Iris pigment epithelial cell (primary cell): ENCODE results near the gene EPHB2.
A peak's percentile ranks its signal among the peaks of the same experiment; 100 is the strongest.

Experiments used
- DNase-seq: peaks from one replicate; pipeline ENCODE4 v3.0.0-alpha.2; 2011; ENCODE audit warnings: low read depth

EPHB2 gene

DNA sequence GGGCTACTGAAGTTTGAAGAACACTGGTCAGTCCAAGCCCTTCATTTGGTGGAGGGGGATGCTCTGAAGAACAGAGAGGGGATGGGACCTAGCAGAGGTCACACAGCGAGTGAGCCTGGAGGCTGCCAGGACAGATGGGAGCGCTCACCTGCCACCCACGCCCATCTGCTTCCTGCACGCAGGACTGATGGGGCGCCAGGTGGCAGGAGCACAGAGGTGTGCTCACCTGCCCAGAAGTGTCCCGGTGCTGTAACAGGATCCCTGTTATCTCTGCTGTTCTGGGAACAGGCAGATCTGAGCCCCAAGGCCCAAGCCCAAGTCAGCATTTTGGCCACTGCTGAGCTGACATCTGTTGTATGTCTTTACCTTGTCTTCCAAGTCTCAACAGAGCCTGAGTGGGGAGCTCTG, 40.5 kb downstream of the EPHB2 start:
- DNase-seq = no peak

DNA sequence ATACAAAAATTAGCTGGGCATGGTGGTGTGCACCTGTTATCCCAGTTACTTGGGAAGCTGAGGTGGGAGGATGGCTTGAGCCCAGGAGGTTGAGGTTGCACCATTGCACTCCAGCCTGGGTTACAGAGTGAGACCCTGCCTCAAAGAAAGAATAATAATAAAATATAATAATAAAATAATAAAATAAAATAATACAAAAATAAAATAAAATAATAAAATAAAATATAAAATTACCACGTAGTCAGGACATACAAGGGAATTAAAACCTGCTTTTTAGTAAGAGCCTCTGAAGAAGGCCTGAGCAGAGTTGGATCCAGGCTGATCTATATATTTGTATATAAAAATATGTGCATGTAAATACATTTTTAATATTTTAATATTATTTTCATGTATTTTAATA, 41.7 kb downstream of the EPHB2 start:
- DNase-seq = no peak

DNA sequence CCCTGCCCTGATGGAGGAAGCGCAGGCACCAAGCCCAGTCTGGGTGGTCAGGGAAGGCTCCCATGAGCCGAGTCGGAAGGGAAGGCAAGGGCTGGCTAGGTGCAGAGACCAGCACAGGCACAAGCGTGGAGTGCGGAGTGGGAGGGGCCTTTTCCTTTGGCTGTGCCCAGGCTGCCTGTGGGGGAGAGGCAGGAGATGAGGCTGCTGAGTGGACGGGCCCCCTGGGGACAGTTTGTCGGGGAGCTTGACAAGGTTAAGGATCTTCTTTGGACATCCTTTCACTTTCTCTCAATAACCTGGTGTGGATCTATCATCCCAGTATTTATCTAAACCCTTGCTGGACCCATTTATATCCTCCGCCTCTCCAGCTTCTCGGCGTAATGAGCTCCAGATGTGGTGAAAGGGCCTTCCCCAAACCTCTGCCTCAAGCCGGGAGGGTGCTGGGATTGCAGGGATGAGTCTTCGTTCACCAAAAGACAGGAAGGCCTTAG, 42.9 kb downstream of the EPHB2 start:
- peak; percentile 31 for DNase-seq

DNA sequence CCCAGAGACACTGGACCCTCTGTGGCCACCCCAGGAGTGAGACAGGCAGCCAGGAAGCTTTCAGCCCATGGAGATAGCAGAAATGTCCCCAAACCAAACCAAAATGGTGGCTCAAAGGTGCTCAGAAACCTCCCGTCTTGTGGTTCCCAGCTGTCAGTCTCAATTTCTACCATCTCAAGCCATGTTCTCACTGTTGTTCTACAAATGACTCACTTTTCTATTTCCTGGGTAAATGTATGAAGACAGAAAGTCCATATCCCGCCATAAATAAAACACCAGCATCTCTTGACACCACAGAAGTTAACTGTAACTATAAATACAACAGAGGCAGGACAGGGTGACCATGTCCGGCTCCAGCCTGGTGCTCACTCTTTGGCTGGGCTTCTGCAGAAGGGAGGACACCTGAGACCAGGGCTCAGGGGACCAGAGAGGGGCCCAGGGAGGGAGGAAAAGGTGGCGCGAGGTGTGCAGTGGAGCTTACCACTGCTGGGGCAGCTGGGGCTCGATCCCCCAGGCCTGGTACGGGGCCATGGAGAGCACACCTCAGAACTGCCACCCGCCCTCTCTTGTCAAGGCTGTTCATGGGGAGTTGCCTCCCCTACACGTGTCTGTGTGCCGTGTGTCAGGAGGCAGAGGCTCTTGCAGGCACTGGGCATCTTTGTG, 43.6 kb downstream of the EPHB2 start:
- DNase-seq = peak; percentile 57

DNA sequence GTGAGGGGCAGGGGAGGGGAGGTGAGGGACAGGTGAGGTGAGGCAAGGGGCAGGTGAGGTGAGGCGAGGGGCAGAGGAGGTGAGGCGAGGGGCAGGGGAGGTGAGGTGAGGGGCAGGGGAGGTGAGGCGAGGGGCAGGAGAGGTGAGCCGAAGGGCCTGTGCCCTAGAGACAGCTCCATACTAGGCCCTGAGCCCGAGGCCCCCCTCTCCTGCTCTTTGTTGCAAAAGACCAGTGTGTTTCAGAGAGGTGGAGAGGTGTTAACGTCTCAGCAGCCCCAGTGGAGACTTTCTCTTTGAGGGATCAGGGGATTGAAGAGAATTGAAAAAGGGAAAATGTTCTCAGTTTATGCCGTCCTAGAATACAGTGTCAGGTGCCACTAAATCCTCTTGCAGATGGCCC, 44.2 kb downstream of the EPHB2 start:
- no peak for DNase-seq

DNA sequence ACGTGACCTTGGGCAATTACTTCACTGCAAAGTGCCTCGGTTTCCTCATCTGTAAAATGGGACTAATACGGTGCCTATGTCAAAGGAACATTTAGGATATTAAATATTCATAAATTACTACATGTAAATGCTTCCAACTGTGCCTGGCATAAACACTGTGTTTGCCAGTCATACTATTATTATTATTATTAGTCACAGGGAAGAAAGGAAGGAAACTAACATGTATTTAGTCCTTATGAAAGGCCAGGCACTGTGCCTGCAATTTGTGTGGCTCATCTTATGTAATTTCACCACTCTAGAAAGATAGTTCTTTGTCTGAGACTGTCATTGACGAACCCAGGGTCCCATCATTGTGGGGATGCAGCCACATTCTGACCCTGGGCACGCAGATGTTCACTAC, 45.0 kb downstream of the EPHB2 start:
- no peak for DNase-seq

DNA sequence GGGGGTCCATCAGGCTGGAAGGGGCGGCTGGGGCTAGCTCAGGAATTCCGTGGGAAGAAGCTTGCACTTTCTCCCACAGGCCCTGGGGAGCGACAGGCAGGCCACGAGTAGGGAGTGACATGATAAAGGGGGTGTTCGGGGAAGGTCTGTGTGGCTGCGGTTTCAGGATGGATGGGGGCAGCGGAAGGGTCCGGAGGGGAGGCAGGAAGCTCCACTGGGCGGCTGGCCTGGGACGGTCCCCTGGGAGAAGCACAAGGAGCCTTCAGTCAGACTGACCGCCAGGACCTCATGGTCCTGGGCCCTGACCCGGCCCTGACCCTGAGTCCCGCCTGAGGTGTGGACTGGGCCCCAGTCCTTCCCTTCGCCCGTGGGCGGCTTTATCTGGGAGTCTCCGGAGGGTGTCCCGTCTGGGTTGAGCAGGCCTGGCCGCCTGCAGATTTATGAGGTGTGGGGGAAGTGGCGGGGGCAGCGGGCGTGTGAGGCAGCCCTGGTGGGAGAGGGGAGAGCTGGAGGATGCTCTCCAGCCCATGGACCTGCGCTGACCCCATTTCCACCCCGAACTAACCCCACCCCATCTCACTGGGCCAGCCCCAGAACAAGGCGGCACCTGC, 45.6 kb downstream of the EPHB2 start:
- no peak for DNase-seq

DNA sequence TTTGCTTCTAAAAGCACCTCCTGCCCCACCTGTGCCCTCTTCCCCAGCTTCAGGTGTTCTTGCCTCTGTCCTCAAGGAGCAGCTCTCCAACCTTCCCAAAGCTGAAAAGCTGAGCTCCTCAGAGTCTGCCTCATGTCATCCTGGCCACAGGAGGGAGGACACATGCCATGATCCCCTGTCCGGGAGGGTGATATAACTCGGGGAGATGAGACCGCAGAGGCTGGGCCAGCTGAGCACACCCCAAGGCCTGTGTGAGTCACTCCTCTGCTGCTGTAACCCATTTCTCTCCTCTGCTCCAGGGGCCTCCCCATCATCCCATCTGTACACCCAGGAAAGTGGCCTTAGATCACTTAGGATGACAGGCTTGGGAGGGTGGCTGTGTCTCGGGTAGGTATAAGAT, 49.8 kb downstream of the EPHB2 start:
- DNase-seq = peak; percentile 68

DNA sequence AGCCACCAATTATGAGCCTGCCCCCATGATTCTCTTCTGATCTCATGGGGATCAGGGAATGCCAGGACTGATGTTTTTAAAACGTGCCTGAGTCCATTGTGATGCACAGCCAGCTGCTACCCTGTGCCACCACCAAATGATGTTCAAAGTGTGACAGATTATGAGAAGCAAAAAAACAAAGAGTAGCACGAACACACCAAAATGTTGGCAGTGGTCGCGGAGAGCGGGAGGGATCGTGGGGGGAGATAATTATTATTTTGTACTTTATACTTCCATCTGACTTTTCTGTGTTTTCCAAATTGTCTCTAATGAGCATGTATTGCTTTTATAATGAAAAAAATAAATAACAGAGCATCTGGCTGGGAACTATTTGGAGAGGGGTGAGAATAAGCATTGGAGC, 50.5 kb downstream of the EPHB2 start:
- no peak for DNase-seq

DNA sequence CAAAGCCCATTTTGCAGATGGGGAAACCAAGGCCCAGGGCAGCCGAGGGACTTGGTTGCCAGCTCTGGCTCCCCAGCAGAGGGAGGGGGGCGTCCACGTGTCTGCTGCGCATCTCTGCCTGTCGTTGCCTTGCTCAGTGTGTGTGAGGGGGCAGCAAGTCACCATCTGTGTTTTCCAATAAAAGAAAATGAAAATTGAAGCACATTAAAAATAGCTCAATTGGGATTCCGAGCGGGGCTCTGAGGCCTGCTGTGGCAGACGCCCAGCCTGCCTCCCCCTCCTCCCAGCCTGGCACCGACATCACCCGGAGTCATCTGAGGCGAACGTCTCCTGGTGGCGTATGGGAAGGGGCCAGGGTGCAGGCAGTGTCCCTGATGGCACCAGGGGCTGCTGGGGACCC, 51.2 kb downstream of the EPHB2 start:
- no peak for DNase-seq

DNA sequence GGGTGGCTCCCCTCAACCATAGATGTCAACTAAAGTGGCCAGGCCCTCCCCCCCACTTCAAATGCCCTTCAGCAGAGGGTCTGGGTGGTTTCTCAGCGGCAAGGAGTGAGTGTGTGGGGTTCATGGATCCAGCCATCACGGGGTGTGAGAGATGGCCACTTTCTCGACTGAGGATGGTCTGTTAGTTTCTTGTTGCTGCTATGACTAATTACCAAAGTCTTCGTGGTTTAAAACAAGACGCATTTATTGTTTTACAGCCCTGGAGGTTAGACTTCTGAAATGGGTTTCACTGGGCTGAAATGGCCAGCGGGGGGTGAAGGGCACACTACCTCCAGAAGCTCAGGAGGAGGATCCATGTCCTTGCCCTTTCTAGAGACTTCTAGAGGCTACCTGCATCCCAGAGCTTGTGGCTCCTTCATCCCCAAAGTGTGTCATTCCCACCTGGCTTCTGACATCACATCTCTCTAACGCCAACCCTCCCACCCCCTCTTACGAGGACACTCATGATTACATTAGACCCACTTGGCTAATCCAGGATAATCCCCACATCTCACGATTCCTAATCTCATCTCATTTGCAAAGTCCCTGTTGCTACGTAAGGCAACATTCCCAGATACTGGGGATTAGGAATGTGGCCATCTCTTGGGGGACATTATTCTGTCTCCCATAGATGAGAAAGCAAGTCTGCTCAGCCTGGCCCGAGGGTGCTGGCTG, 53.0 kb downstream of the EPHB2 start:
- DNase-seq = peak; percentile 23

DNA sequence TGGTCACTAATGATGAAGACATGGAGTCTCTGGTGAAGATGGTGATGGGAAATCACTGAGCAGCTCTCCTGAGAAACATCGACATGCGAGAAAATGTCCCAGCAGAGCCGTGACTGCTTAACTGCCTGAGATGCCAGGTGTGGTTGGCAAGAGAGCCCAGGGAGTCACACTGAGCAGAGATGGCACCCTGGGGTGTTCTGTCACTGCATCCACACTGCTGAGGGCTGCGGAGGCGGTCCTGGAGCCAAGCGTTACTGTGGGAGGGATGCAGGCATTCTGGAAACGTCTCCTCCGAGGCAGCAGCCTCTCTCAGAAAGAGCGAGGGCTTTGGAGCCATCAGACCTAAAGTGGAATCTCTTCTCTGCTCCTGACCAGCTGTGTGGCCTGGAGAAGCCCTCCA, 57.2 kb downstream of the EPHB2 start:
- DNase-seq = no peak

DNA sequence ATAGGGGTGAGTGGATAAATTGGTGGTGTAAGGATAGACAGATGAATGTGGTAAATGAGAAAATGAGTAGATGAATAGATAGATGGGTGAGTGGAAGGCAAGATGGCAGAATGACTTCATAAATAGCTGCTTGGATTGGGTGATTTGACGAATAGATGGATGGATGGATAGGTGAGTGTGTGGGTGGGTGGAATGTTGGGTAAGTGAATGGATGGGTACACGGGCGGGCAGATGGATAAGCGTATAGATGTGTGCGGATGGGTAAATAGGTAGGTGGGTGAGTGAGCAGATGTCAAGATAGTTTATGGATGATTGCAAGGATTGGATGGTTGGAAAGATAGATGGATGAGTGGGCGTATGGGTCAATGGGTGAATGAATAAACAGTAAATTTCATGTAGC, 59.3 kb downstream of the EPHB2 start:
- DNase-seq = no peak

DNA sequence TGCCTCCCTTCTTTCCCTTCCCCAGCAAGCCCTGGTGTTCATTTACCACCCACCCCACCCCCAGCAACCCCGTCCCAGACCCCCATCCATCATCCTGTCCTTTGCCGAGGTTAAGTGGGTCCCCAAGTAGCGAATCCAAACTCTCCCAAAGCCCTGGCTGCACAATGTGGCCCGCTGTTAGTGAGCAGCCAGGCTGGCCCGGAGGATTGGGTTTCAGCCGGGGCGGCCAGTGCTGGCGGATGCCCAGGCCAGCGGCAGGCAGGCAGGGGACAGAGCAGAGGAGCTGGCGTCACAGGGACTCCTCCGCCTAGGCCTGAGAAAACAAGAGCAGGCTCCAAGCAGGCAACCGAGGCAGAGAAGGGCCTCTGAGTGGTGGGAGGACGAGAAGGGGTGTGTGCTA, 61.4 kb downstream of the EPHB2 start:
- no peak for DNase-seq

DNA sequence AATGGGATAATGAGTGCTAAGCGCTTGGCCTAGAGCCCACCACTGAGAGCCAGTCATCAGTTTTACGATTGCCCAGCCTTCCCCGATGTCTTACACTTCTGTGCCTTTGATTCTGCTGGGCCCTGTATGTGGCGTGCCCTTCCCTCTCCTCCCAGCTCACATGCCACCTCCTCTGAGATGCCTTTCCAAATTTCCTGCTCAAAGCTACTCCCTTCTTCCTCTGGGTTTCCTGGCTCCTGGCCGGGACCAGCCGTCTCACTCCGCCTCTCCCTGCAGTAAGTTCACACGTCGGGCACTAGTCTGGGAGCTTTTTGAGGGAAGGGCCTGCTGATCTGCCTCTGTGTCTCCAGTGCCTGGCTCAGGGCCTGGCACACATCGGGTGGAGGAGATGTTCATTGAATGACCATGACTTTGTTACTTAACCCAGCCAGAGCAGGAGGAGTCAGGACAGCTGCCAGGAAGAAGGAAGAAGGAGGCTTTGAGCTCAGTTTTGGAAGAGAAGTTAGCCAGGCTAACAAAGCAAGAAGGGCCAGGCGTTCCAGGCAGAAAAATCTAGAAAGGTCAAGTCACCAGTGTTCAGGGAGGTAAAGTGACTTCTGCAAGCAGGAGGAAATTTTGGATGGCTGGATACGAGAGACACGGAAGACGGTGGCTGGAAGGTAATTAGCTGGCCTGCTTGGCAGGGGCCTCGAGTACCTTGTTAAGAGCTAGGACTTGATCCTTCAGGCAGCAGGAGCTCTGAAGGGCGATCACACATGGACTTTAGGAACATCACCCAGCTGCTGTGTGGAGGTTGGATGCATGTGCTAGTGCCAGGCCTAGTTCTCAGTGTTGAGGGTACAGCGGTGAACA, 63.6 kb downstream of the EPHB2 start:
- DNase-seq = peak; percentile 39

DNA sequence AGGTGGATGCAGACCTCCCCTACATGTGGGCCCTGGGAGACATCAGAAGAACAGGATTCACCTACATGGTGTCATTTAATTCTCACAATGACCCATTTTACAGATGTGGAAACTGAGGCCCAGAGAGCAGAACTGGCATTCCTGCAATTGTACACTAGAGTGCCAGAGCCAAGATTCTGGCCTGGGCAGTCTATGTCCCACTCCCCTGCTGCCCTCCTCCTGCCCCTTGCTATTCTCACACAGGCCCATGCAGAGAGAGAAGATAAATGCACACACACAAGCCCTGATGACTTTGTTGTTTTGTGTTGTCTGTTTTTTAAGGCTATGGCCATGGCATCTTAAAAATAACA, 64.2 kb downstream of the EPHB2 start:
- DNase-seq = no peak

DNA sequence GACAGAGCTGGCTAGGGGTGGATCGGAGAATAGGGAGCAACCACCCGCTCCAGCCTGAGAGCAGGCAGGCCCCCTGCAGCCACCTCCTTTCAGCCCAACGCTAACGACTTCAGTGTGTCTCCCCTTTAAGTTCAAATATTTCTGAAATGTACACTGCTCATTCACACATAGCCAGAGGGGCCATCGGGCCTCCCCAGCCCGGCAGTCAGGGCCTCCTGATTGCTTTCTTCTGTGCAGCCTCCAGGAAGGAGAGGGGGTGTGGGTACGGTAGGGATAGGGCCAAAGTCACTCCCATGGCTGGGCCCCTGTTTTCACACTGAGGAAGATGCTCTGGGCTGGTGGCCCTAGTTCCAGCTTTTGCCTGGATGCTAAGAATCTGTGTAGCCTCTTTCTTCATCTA, 64.8 kb downstream of the EPHB2 start:
- DNase-seq = no peak

DNA sequence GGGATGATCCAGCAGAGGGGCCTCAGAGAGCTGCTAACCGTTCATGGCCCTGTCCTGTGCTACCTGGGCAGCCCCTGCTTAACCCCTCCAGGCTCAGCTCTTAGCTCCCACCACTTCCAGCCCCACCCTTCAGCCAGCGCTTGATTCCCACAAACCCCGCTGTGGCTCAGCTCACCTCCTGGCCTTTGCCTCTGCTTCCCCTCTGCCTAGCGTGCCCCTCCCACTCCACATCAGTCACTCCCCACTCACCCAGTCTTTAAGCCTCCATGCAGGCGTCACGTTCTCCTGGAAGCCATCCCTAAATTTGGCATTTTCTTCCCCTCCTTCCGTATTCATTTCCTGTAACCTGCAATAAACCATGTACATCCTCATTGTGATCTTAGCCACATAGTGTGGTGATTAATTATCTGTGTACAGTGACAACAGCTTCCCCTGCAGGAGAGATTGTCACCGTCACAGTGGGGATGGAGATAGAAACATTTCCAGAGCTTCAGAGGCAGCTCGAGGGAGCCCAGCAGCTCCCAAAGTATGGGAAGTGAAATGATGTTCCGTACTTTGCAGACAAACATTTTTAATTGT, 65.5 kb downstream of the EPHB2 start:
- DNase-seq = no peak

DNA sequence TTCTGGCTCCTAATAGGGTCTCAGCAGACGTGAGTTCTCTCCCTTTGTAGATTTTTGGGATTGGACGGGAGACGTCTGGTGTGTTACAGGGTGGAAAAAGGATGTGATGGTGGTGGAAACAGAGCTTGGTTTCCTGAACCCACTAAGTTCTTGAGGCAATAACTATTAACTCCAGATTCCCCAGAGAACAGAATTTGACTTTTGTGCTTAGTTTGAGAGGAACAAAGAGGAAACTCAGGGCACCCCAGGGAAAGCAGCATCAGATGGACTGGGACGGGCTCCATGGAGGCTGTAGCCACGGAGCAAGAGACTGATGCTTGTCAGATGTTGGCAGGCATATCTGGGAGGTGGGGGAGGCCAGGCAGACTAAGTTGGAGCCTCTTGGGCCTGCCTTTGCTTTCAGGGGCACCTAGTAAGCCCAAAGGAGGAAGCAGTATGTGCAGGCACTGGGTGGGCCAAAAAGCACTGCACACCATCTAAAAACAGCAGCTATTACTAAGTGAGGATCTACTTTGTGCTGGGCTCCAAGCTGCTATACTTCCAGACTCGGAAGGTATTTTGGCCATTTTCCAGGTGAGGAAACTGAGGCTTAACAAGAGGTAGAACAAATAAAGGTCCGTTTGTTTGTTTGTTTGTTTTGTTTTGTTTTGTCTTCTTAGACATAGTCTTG, 66.9 kb downstream of the EPHB2 start:
- no peak for DNase-seq

DNA sequence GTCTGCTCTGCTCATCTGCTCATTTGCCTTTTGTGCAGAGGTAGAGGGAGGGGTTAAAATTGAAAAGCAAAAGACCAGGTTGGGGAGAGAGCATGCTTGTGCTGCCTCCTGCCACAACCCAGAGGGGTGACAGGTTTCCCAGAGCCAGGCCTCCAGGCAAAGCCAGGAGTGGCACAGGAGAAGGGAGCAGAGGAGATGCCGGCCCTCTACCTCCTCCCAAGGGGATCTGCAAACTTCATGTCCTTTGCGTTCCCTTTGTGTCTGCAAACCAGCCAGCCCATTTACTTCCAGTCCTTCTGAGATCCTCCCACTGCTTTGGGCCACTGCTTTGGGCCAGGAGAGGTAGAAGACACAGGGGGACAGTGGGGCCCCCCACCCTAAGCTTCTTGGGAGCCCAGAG, 67.8 kb downstream of the EPHB2 start:
- no peak for DNase-seq

DNA sequence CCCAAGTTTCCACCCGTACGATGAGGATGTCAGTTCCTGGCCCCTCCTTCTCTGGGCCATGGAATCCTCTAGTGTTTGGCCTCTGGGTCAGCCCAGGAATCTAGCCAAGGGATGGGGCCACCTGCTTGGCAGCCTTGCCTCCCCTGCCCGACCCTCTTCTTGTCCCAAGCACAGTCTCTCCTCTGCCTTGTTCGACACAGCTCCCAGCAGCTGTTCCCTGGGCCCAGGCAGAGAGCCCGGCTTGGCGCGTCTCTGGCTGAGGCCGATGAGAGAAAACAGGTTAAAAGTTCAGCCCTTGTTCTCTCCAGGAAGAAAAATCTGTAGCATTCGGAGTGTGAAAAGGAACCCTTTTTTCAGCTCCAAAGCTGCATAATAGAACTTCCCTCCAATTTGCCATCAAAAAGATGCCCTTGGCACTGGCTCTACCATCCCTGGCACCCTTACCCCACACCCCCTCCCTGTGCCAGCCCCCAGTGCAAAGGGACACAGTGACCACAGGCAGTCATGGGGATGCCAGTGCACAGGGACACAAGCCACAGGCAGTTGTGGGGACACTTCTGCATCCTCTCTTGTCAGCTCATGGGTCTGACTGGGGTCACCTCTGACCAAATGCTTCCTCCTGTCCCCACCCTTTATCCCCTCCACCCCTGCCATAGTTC, 68.4 kb downstream of the EPHB2 start:
- DNase-seq = peak; percentile 18
